Heart left ventricle (tissue), 16 donors: Measurements from ENCODE around the gene PTPRN2. TPM values are rescaled to one million over a fixed set of nuclear protein-coding genes. Genes with fewer than 3 reads are reported as not detected.

Source experiments
- ATAC-seq, 4 donors: fragments of 200-7000 bp; cut with Tn5 transposase; one replicate each; pipeline ENCODE4 v1.9.1; 2020 to 2022; ENCODE audit warnings: moderate library complexity in 4 of 4, mild to moderate bottlenecking in 3 of 4, moderate number of reproducible peaks in 1 of 4
- DNase-seq, 5 donors: peaks; one replicate each; pipeline ENCODE4 v3.0.0-alpha.2; 2020
- H3K27ac ChIP-seq, 12 donors: fragments of 200-600 bp; sonication (generic) in 4 of 12; one replicate each; pipeline versions ENCODE4 v1.5.0 to v1.8.0; 2016 to 2022; ENCODE audit warnings: mild to moderate bottlenecking in 2 of 12
- H3K27me3 ChIP-seq, 9 donors: fragments of 200-600 bp; sonication (generic) in 2 of 9; one replicate each; pipeline versions ENCODE4 v1.5.1 to v1.8.0; 2016 to 2022; ENCODE audit warnings: mild to moderate bottlenecking in 3 of 9
- H3K36me3 ChIP-seq, 9 donors: fragments of 200-600 bp; sonication (generic) in 2 of 9; one replicate each; pipeline versions ENCODE4 v1.5.0 to v1.8.0; 2018 to 2022; ENCODE audit warnings: mild to moderate bottlenecking in 2 of 9
- H3K4me1 ChIP-seq, 12 donors: fragments of 200-600 bp; sonication (generic) in 4 of 12; one replicate each; pipeline versions ENCODE4 v1.5.0 to v1.8.0; 2016 to 2022; ENCODE audit warnings: mild to moderate bottlenecking in 3 of 12
- H3K4me3 ChIP-seq, 12 donors: fragments of 200-600 bp; sonication (generic) in 4 of 12; one replicate each; pipeline versions ENCODE4 v1.5.0 to v1.8.0; 2017 to 2022; ENCODE audit warnings: mild to moderate bottlenecking in 9 of 12, moderate library complexity in 4 of 12
- H3K9me3 ChIP-seq, 12 donors: fragments of 200-600 bp; sonication (generic) in 4 of 12; one replicate each; pipeline versions ENCODE4 v1.5.0 to v1.8.0; 2016 to 2022; ENCODE audit warnings: mild to moderate bottlenecking in 1 of 12
- CTCF ChIP-seq, 12 donors: fragments of 200-600 bp; sonication (generic) in 4 of 12; IDR thresholded peaks; one replicate each; pipeline versions ENCODE4 v1.5.0 to v1.8.0; 2018 to 2022; ENCODE audit warnings: antibody characterized with exemption in 12 of 12, mild to moderate bottlenecking in 5 of 12
- POLR2A ChIP-seq, 2 donors: fragments of 450-650 bp; IDR thresholded peaks; one replicate each; pipeline ENCODE4 v1.6.1; 2017; ENCODE audit warnings: antibody characterized with exemption in 2 of 2, mild to moderate bottlenecking in 2 of 2, moderate library complexity in 2 of 2
- WGBS, 4 donors: extraction: QIAGEN DNeasy Blood & Tissue Kit in 2 of 4; methylation state at CpG; one replicate each; pipeline versions ENCODE4 v1.1.5 to v1.1.7; 2013 to 2018; 5-methylcytosine and 5-hydroxymethylcytosine counted together
- intact Hi-C, 10 donors: fragments of 100-400 bp; cut with DNase I; formaldehyde crosslinking; loops; one replicate each; pipeline versions ENCODE4 v1.11.1 to v1.14.2; 2022
- polyA plus RNA-seq, 2 donors: library from polyadenylated mRNA; stranded (reverse); fragments of 200-250 nt; gene quantifications; one replicate each; pipeline ENCODE4 v1.2.3, GENCODE V29; 2013
- total RNA-seq, 9 donors: library from RNA; depleted of rRNA in 2 of 9; stranded (reverse); fragments of >200 nt in 2 of 9; fragmentation: NEBNext Ultra II Directional in 3 of 9; extraction: Animal tissue kit (Norgen Biotek cat#: 25700) in 3 of 9; gene quantifications; one replicate each; pipeline versions ENCODE4 v1.1.0 to v1.2.4, GENCODE V29; 2016 to 2023
- donor health status: ischemic (EF 13 %, LVEDD 7.1; RV severe dilation, severe dysfunction).
- donor health status: healthy with polysubstance abuse.
- donor health status: DM: no; HTN: yes; CAD: no.
- donor health status: DM: no; HTN: no; CAD: no.
- donor health status: ischemic (EF 25% LVEDD 6.9; RV normal size, moderate dysfunction).
- donor health status: ischemic (EF 25% LVEDD 5.7; RV mildly dilated, moderate dysfunction).
- donor health status: healthy.
- donor health status: DM: yes; HTN: yes; CAD: no.
- donor health status: ischemic (EF 35%, LVEDD 5.7; RV mildly dilated, moderate dysfunction).
- donor health status: nonischemic (EF 11% LVEDD 7.7; RV severe dilation, severe dysfunction).
- donor health status: DM: yes; HTN: yes; CAD: no.
- donor health status: PGD.
- donor health status: ischemic (EF 29% LVEDD 5.4; RV normal size, mild dysfunction).
- donor health status: nonischemic (EF 23%, LVEDD 6.1; RV moderate dilation, normal function).

Gene PTPRN2
- total and polyA plus RNA-seq, 11 donors, result 0.61 to 2.3 (median 1.3) TPM

- Histone ChIP-seq H3K9me3 (peaks cover 0 to 1% (median 0%) of the 10 kb centered on the region in 12 donors), H3K27ac (no peak overlapping the region), H3K4me3 (no peak overlapping the region), H3K27me3 (peaks cover 0 to 26% (median 3%) of the 10 kb centered on the region in 9 donors), H3K36me3 (no peaks in the 10 kb centered on the region), H3K4me1 (no peaks in the 10 kb centered on the region)
- 65 to 76% (median 70%) methylated on average over 22 to 23 of the region's 23 CpGs for WGBS, 4 donors
- no peak for DNase-seq
- intact Hi-C loops, result loop anchor here in 2 of 10 donors (10.0 kb wide), 1 partner anchor 969 kb away; no protein-coding TSS in a partner anchor
- no peak for ATAC-seq
- TF ChIP-seq CTCF (IDR thresholded peaks at IDR 0.05) (no peak), POLR2A (IDR thresholded peaks at IDR 0.05) (no peak)
These were observed 183.4 kb downstream of the PTPRN2 start for GRCh38 chr7:158404031-158404761.

DNA sequence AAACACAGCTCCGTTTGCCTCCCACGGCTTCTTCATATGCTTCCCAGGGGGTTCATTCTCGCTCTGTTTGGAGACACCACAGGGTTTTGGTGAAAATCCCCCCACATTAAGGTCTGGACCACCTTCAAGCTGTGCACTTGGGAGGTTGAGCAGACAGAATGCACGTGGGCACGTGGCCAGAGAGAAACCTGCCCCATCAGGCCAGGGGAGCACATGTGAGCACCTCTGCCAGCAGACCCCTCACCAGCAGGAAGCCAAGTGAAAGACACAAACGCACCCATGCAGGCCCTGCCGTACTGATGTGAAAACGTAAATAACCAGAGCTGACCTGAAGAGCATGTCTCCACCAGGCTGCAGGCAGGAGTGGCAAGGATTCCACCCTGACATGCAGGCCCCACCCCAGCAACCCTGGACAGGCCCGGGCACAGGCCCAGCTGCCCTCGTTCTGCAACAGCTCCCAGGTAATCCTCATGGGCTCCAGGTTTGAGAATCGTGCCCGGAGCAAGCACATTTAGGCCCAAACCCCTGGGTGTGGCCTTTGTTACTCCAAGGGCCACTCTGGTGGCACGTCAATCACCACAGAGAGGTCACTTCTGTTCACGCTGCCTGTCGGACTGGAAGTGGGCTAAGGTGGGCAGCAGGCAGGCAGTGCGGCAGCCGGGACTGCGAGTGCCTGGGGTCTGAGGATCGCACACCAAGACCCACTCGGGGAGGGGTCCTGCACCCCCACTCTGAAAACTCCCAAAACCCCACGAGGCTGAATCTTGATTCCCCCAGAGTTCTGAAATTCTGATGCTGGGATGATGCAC, 184.4 kb downstream of the PTPRN2 start:
- ATAC-seq (no peak), DNase-seq (no peak)
- H3K27me3 ChIP-seq, result peaks cover 0 to 26% (median 3%) of the 10 kb centered on the region in 9 donors
- no peak overlapping the region for H3K27ac ChIP-seq
- no peak overlapping the region for H3K4me3 ChIP-seq
- TF ChIP-seq POLR2A (IDR thresholded peaks at IDR 0.05), result no peak
- H3K36me3 ChIP-seq, result no peaks in the 10 kb centered on the region
- H3K9me3 ChIP-seq, result peaks cover 0 to 11% (median 0%) of the 10 kb centered on the region in 12 donors
- no peaks in the 10 kb centered on the region for H3K4me1 ChIP-seq
- intact Hi-C loops, result loop anchor here in 2 of 10 donors (10.0 kb wide), 1 partner anchor 968 kb away; no protein-coding TSS in a partner anchor
- 71 to 79% (median 74%) methylated on average over 18 to 21 of the region's 21 CpGs for WGBS, 4 donors

- H3K9me3 ChIP-seq, result peaks cover 0 to 13% (median 0%) of the 10 kb centered on the region in 12 donors
- H3K4me1 ChIP-seq, result no peaks in the 10 kb centered on the region
- peaks cover 0 to 26% (median 3%) of the 10 kb centered on the region in 9 donors for H3K27me3 ChIP-seq
- peak in 1 of 4 donors; percentile 35 for ATAC-seq
- no peak for TF ChIP-seq POLR2A (IDR thresholded peaks at IDR 0.05)
- H3K4me3 ChIP-seq, result no peak overlapping the region
- 58 to 75% (median 67%) methylated on average over 11 of the region's 11 CpGs for WGBS, 4 donors
- intact Hi-C loops, result loop anchor here in 2 of 10 donors (10.0 kb wide), 1 partner anchor 968 kb away; no protein-coding TSS in a partner anchor
- no peak for DNase-seq
- H3K27ac ChIP-seq, result no peak overlapping the region
- H3K36me3 ChIP-seq, result no peaks in the 10 kb centered on the region
These were observed 185.2 kb downstream of the PTPRN2 start for GRCh38 chr7:158402471-158402870.

- WGBS, 4 donors, result 68 to 78% (median 75%) methylated on average over 10 of the region's 10 CpGs
- Histone ChIP-seq H3K9me3 (peaks cover 0 to 13% (median 0%) of the 10 kb centered on the region in 12 donors), H3K27ac (no peak overlapping the region), H3K36me3 (no peaks in the 10 kb centered on the region), H3K27me3 (peaks cover 0 to 26% (median 3%) of the 10 kb centered on the region in 9 donors), H3K4me1 (no peaks in the 10 kb centered on the region), H3K4me3 (no peak overlapping the region)
- ATAC-seq (no peak), DNase-seq (no peak)
- no peak for TF ChIP-seq POLR2A (IDR thresholded peaks at IDR 0.05)
- TF ChIP-seq CTCF (IDR thresholded peaks at IDR 0.05), result no peak
- intact Hi-C loops, result loop anchor here in 2 of 10 donors (10.0 kb wide), 1 partner anchor 967 kb away; no protein-coding TSS in a partner anchor
These were observed 185.8 kb downstream of the PTPRN2 start for GRCh38 chr7:158401826-158402225.
